NT2/D1 (cell line): ENCODE measurements around the gene CDK16.
A peak's percentile ranks its signal among the peaks of the same experiment; 100 is the strongest.

ENCODE experiments used
- DNase-seq: peaks from one replicate; pipeline ENCODE4 v3.0.0-alpha.2; 2011; ENCODE audit warnings: low read depth, low spot score
- H3K27me3 ChIP-seq: 2 replicates; pipeline ENCODE4 v1.6.0; 2011; ENCODE audit warnings: mild to moderate bottlenecking; ENCODE audit not compliant: insufficient read length, insufficient read depth
- H3K36me3 ChIP-seq: 2 replicates; pipeline ENCODE4 v1.6.1; 2011; ENCODE audit warnings: mild to moderate bottlenecking, low read length, mixed read lengths; ENCODE audit not compliant: insufficient read depth, insufficient read length
- H3K4me1 ChIP-seq: 2 replicates; pipeline ENCODE4 v1.5.1; 2011; ENCODE audit not compliant: insufficient read depth, insufficient read length
- H3K4me3 ChIP-seq: 2 replicates; pipeline ENCODE4 v1.5.1; 2011; ENCODE audit warnings: low read depth; ENCODE audit not compliant: insufficient read length
- H3K9ac ChIP-seq: 2 replicates; pipeline ENCODE4 v1.6.0; 2011; ENCODE audit warnings: low read depth; ENCODE audit not compliant: insufficient read length
- H3K9me3 ChIP-seq: 2 replicates; pipeline ENCODE4 v1.5.1; 2011; ENCODE audit warnings: mild to moderate bottlenecking, low read length; ENCODE audit not compliant: insufficient read depth
- SUZ12 ChIP-seq: IDR thresholded peaks from 2 replicates; pipeline ENCODE4 v1.6.1; 2011; ENCODE audit not compliant: insufficient read length, insufficient read depth; ENCODE audit errors: extremely low read depth
- YY1 ChIP-seq: IDR thresholded peaks from 2 replicates; pipeline ENCODE4 v1.6.1; 2011; ENCODE audit not compliant: insufficient read length, insufficient read depth
- ZNF274 ChIP-seq: IDR thresholded peaks from 2 replicates; pipeline ENCODE4 v1.6.1; 2011; ENCODE audit warnings: mild to moderate bottlenecking, low read depth, low read length

CDK16 gene

DNA sequence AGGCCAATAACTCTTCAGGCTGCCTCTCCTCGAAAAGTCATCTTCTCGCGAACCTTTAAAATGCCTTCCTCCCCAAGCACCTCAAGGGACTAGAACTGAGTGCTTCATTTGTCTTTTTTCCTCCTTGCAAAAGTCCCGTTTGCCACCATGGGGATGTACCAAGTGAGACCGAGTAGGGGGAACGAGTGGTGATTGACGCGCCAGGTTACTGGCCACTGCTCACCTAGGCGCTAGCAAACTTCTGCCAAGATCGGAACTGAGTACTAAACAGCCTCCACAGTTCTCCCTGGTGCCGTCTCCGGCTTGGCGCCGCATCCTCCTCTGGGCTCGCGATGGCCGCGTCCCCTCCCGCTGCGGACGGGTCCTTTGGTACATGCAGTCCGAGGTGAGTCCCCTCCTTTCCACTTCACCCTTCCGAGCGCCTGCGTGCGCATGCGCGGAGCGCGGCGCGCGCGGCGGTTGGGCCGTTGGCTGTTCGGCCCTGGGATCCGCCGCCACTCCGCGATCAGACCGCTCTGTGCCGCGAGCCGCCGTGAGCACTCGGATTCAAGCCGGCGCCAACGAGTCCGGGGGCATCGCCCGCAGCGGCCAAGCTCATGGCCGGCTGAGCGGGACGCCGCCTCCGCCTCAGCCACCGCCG lies at the start of gene CDK16:
Gene CDK16, plus strand, starts transcription at position 402 of the 640 bp plus-strand sequence. CDS start 4,877 bp downstream, outside the sequence.
- H3K9ac ChIP-seq: peak within 1 kb of the TSS; percentile 95
- DNase-seq: peak; percentile 40
- H3K4me3 ChIP-seq: peak within 1 kb of the TSS; percentile 89
- no peaks in the 10 kb centered on the region for H3K9me3 ChIP-seq
- no peaks in the 10 kb centered on the region for H3K27me3 ChIP-seq
- peaks cover 69% of the 10 kb centered on the region for H3K36me3 ChIP-seq
- TF ChIP-seq YY1 (no peak), ZNF274 (no peak), SUZ12 (no peak)
- peaks cover 23% of the 10 kb centered on the region for H3K4me1 ChIP-seq

DNA sequence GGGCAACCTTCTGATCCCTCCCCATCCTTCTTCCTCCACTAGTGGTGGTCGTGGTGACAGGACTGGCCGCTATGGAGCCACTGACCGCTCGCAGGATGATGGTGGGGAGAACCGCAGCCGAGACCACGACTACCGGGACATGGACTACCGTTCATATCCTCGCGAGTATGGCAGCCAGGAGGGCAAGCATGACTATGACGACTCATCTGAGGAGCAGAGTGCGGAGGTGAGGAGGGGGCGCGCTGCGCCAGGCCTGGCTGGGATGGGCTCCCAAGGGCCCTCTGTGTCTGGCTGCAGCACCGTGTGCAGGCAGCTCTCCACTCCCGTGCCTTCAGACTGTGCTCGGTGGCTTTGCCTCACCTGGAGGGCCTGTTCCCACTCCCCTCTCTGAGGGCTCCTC lies 49.2 kb upstream of the CDK16 start:
- peaks cover 3% of the 10 kb centered on the region for H3K4me1 ChIP-seq
- TF ChIP-seq SUZ12 (no peak), YY1 (no peak), ZNF274 (no peak)
- H3K36me3 ChIP-seq: peaks cover 67% of the 10 kb centered on the region
- H3K27me3 ChIP-seq: no peaks in the 10 kb centered on the region
- H3K9ac ChIP-seq: no peak overlapping the region
- no peaks in the 10 kb centered on the region for H3K9me3 ChIP-seq
- no peak for DNase-seq
- no peak overlapping the region for H3K4me3 ChIP-seq

DNA sequence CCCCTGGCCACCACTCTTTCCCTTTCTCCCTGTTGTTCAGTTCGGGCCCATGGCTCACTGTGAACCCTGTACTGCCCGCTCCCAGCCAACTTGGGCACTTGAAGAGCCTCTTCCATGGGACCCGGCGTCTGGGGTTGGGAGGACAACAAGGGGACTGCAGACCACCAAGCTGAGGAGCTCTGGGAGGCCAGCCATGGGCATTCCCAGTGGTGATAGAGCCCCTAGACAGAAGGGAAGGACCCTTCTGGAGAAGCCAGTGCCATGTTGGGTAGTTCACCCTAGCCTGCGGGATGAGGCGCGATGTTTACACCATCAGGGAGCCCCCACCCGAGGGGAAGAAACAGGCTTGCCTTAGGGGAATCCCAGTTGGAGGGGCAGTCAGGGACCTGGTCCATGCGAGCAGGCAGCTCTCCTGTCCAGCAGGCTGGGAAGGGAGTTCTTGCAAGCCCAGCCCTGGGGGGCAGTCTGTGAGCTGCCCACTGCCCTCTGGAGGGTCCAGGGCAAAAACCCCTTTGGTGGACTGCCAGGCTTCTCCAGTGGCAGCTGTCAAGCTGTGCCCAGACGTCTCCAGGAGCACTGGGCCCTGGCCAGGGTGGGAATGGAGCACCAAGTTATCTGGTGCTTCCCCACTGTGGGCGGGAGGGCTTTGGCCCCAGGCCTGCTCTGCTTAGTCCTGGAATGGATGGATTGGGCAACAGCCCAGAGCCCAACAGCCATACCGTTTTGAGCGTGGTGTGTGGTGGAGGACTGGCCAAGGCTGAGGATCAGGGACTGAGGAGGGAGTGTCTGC lies 48.6 kb upstream of the CDK16 start:
- no peak for DNase-seq
- Histone ChIP-seq H3K9me3 (no peaks in the 10 kb centered on the region), H3K4me1 (peaks cover 3% of the 10 kb centered on the region), H3K27me3 (no peaks in the 10 kb centered on the region), H3K36me3 (peaks cover 71% of the 10 kb centered on the region), H3K4me3 (no peak overlapping the region), H3K9ac (no peak overlapping the region)
- TF ChIP-seq YY1: no peak
- TF ChIP-seq SUZ12: no peak
- no peak for TF ChIP-seq ZNF274

DNA sequence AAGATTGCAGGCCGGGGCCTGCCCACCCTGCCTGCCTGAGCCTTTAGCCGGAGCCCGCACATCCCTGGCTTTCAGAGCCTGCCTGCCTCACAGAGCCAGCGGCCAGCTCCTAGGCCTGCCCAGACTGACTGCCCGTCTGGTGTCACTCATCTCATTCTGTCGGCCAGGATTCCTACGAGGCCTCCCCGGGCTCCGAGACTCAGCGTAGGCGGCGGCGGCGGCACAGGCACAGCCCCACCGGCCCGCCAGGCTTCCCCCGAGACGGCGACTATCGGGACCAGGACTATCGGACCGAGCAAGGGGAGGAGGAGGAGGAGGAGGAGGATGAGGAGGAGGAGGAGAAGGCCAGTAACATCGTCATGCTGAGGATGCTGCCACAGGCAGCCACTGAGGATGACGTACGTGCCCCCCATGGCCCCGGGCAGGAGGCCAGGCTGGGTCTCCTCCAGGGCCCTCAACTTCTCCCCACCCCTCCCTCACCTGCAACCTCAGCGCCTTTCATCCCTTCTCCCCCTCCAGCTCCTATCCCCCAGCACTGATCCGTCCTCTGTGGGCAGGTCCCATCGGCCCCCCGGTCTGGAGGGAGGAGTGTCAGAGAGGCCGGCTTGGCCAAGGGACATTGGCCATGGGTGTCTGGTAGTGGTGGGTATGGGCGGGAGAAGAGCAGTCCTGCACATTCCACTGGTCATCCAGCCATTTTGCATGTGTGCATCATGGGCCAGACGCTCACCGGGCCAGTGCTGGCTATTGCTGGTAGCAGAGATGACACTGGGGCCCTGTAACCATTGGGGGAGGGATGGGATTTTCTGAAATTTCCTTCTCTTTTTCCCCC lies 47.4 kb upstream of the CDK16 start:
- no peak for TF ChIP-seq ZNF274
- no peak for TF ChIP-seq SUZ12
- TF ChIP-seq YY1: no peak
- peaks cover 7% of the 10 kb centered on the region for H3K4me1 ChIP-seq
- no peaks in the 10 kb centered on the region for H3K27me3 ChIP-seq
- H3K9ac ChIP-seq: no peak overlapping the region
- no peaks in the 10 kb centered on the region for H3K9me3 ChIP-seq
- H3K4me3 ChIP-seq: no peak overlapping the region
- no peak for DNase-seq
- peaks cover 81% of the 10 kb centered on the region for H3K36me3 ChIP-seq

DNA sequence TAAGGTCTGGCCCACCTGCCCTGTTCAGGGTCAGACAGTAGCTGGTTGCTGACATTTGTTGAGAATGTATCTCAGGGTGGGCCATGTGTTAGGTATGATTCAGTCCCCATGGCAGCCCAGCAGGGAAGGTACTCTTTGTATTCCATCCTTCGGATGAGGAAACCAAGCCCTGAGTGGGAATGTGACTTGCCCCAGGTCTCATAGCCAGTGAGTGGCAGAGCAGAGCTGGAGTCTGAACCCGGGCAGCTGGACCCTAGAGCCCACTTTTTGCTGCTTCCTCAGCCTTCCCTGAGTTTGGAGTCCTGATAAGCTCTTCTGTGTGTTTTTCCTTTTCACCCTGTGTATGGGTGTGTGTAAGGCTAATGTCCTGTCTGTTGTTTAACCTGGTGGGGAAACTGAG lies 46.5 kb upstream of the CDK16 start:
- no peak overlapping the region for H3K4me3 ChIP-seq
- no peaks in the 10 kb centered on the region for H3K27me3 ChIP-seq
- H3K9me3 ChIP-seq: no peaks in the 10 kb centered on the region
- no peak for TF ChIP-seq YY1
- no peak for TF ChIP-seq SUZ12
- TF ChIP-seq ZNF274: no peak
- no peak for DNase-seq
- peaks cover 11% of the 10 kb centered on the region for H3K4me1 ChIP-seq
- peaks cover 84% of the 10 kb centered on the region for H3K36me3 ChIP-seq
- H3K9ac ChIP-seq: no peak overlapping the region

DNA sequence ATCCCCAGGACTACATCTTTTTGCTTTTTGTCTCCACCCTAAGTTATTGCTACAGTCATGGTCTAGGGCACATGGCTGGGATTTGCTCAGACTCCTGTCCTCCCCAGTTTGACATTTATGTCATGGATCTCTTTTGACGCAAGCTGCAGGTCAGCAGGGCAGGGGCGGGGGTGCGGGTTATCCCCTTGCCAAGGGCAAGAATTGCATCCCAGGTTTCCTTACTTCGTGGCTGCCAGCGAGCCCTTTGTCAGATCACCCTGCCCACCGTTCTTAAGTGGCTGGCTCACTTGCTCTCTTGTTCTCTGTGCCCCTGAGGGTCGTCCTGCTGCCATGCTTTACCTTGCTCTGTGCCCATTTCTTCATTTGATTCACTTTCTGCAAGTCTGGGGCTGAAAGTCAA lies 45.9 kb upstream of the CDK16 start:
- DNase-seq: no peak
- Histone ChIP-seq H3K27me3 (no peaks in the 10 kb centered on the region), H3K9ac (no peak overlapping the region), H3K4me3 (no peak overlapping the region), H3K4me1 (peaks cover 11% of the 10 kb centered on the region), H3K36me3 (peaks cover 90% of the 10 kb centered on the region), H3K9me3 (no peaks in the 10 kb centered on the region)
- TF ChIP-seq YY1 (no peak), ZNF274 (no peak), SUZ12 (no peak)
